Astrocyte (in vitro differentiated cells and primary cell): ENCODE measurements around the gene BBOX1. TPM values are rescaled to one million over a fixed set of nuclear protein-coding genes. Genes with fewer than 3 reads are reported as not detected.

ENCODE experiments used
- DNase-seq: peaks from one replicate; pipeline ENCODE4 v3.0.0-alpha.2; 2010; ENCODE audit warnings: low read depth
- FAIRE-seq: peaks from 2 replicates; lab custom pipeline; 2011; peaks lifted over from hg19 to GRCh38; lab: Jason Lieb, UNC
- H2AFZ ChIP-seq: 2 replicates; pipeline ENCODE4 v1.6.0; 2012; ENCODE audit warnings: low read depth, low read length, inconsistent platforms
- H3K27ac ChIP-seq: 2 replicates; pipeline ENCODE4 v1.5.1; 2011; ENCODE audit warnings: low read depth, low read length, inconsistent platforms
- H3K27me3 ChIP-seq: 2 replicates; pipeline ENCODE4 v1.6.0; 2011; ENCODE audit warnings: low read length, inconsistent platforms; ENCODE audit not compliant: insufficient read depth
- H3K36me3 ChIP-seq: 2 replicates; pipeline ENCODE4 v1.5.1; 2011; ENCODE audit warnings: low read length, inconsistent platforms; ENCODE audit not compliant: insufficient read depth
- H3K4me1 ChIP-seq: 2 replicates; pipeline ENCODE4 v1.5.1; 2011; ENCODE audit warnings: low read length, inconsistent platforms; ENCODE audit not compliant: insufficient read depth
- H3K4me2 ChIP-seq: 2 replicates; pipeline ENCODE4 v1.6.0; 2012; ENCODE audit warnings: low read length, inconsistent platforms
- H3K4me3 ChIP-seq: 2 replicates; pipeline ENCODE4 v1.5.1; 2011; ENCODE audit warnings: low read depth, mild to moderate bottlenecking, low read length, inconsistent platforms; ENCODE audit not compliant: insufficient read depth
- H3K79me2 ChIP-seq: 2 replicates; pipeline ENCODE4 v1.6.0; 2012; ENCODE audit warnings: mild to moderate bottlenecking, low read length, inconsistent platforms; ENCODE audit not compliant: insufficient read depth
- H3K9ac ChIP-seq: 2 replicates; pipeline ENCODE4 v1.6.0; 2012; ENCODE audit warnings: mild to moderate bottlenecking, low read length, inconsistent platforms
- H3K9me3 ChIP-seq: 2 replicates; pipeline ENCODE4 v1.5.1; 2012; ENCODE audit warnings: low read depth, mild to moderate bottlenecking, low read length, inconsistent platforms; ENCODE audit not compliant: insufficient read depth
- H4K20me1 ChIP-seq: 2 replicates; pipeline ENCODE4 v1.6.0; 2012; ENCODE audit warnings: low read length, inconsistent platforms; ENCODE audit not compliant: insufficient read depth
- H3K27ac Mint-ChIP-seq: one replicate; pipeline ENCODE4 v1.8.0; 2021; ENCODE audit warnings: mild to moderate bottlenecking, mixed read lengths; ENCODE audit not compliant: unreplicated experiment
- H3K27me3 Mint-ChIP-seq: one replicate; pipeline ENCODE4 v1.8.0; 2021; ENCODE audit warnings: low read depth, mixed read lengths; ENCODE audit not compliant: unreplicated experiment
- H3K36me3 Mint-ChIP-seq: one replicate; pipeline ENCODE4 v1.8.0; 2021; ENCODE audit warnings: low read depth, mixed read lengths; ENCODE audit not compliant: unreplicated experiment
- H3K4me1 Mint-ChIP-seq: one replicate; pipeline ENCODE4 v1.8.0; 2021; ENCODE audit warnings: low read depth, mixed read lengths; ENCODE audit not compliant: unreplicated experiment
- H3K4me3 Mint-ChIP-seq: one replicate; pipeline ENCODE4 v1.8.0; 2021; ENCODE audit warnings: mild to moderate bottlenecking, moderate library complexity, mixed read lengths; ENCODE audit not compliant: unreplicated experiment
- H3K9me3 Mint-ChIP-seq: one replicate; pipeline ENCODE4 v1.8.0; 2021; ENCODE audit warnings: mild to moderate bottlenecking, mixed read lengths; ENCODE audit not compliant: unreplicated experiment
- CTCF ChIP-seq: IDR thresholded peaks from 2 replicates; pipeline ENCODE4 v1.5.1; 2011; ENCODE audit warnings: low read depth, mild to moderate bottlenecking, inconsistent platforms, low read length, moderate library complexity; ENCODE audit not compliant: insufficient read depth
- EZH2 ChIP-seq: IDR thresholded peaks from 2 replicates; pipeline ENCODE4 v1.6.1; 2012; ENCODE audit warnings: mild to moderate bottlenecking, low read length, inconsistent platforms; ENCODE audit not compliant: insufficient read depth
- total RNA-seq: library from RNA; stranded (reverse); gene quantifications from 2 replicates; pipeline ENCODE4 v1.2.1, GENCODE V29; 2021

The BBOX1 gene
- total RNA-seq, 1 donor from 2014 or later = 0.39 TPM

GRCh38 chr11:26993965-26994457, 46.6 kb upstream of the BBOX1 start, which contains the start of gene FIBIN:
TSS of gene FIBIN (plus strand) at chr11:26994112. CDS start at chr11:26994527, 415 bp downstream.
- peak within 1 kb of the TSS; percentile 80 for H3K9ac ChIP-seq
- peak within 1 kb of the TSS; percentile 96 for H3K4me2 ChIP-seq
- Mint-ChIP-seq H3K36me3 (no peaks in the 10 kb centered on the region), H3K4me3 (peak within 1 kb of the TSS; percentile 57), H3K27ac (no peak within 1 kb of the TSS), H3K9me3 (no peaks in the 10 kb centered on the region), H3K27me3 (no peaks in the 10 kb centered on the region), H3K4me1 (peaks cover 13% of the 10 kb centered on the region)
- H3K36me3 ChIP-seq = no peaks in the 10 kb centered on the region
- H3K27ac ChIP-seq = peak within 1 kb of the TSS; percentile 17
- H3K79me2 ChIP-seq = no peaks in the 10 kb centered on the region
- no peak for TF ChIP-seq CTCF
- peak within 1 kb of the TSS; percentile 95 for H2AFZ ChIP-seq
- no peaks in the 10 kb centered on the region for H3K9me3 ChIP-seq
- H3K27me3 ChIP-seq = no peaks in the 10 kb centered on the region
- H3K4me3 ChIP-seq = peak within 1 kb of the TSS; percentile 73
- FAIRE-seq (no peak), DNase-seq (peak; percentile 70)
- no peaks in the 10 kb centered on the region for H4K20me1 ChIP-seq
- peaks cover 8% of the 10 kb centered on the region for H3K4me1 ChIP-seq

- Histone ChIP-seq H3K4me3 (peak overlapping the region; percentile 73), H3K27me3 (no peaks in the 10 kb centered on the region), H3K36me3 (no peaks in the 10 kb centered on the region), H3K4me2 (peak overlapping the region; percentile 96), H3K4me1 (peaks cover 8% of the 10 kb centered on the region), H4K20me1 (no peaks in the 10 kb centered on the region), H3K79me2 (no peaks in the 10 kb centered on the region), H3K27ac (no peak overlapping the region), H3K9me3 (no peaks in the 10 kb centered on the region), H2AFZ (peak overlapping the region; percentile 95), H3K9ac (peak overlapping the region; percentile 80)
- H3K4me3 Mint-ChIP-seq = peak overlapping the region; percentile 57
- H3K36me3 Mint-ChIP-seq = no peaks in the 10 kb centered on the region
- H3K9me3 Mint-ChIP-seq = no peaks in the 10 kb centered on the region
- FAIRE-seq (no peak), DNase-seq (no peak)
- no peaks in the 10 kb centered on the region for H3K27me3 Mint-ChIP-seq
- H3K4me1 Mint-ChIP-seq = peaks cover 13% of the 10 kb centered on the region
- no peak overlapping the region for H3K27ac Mint-ChIP-seq
- TF ChIP-seq CTCF (no peak), EZH2 (no peak)
Observed at GRCh38 chr11:26994631-26995095, 46.0 kb upstream of the BBOX1 start.

- Mint-ChIP-seq H3K27me3 (no peaks in the 10 kb centered on the region), H3K36me3 (no peaks in the 10 kb centered on the region), H3K27ac (no peak overlapping the region), H3K9me3 (no peaks in the 10 kb centered on the region), H3K4me3 (no peak overlapping the region), H3K4me1 (peaks cover 13% of the 10 kb centered on the region)
- H3K9me3 ChIP-seq = no peaks in the 10 kb centered on the region
- H3K79me2 ChIP-seq = no peaks in the 10 kb centered on the region
- no peak overlapping the region for H3K4me3 ChIP-seq
- no peak overlapping the region for H2AFZ ChIP-seq
- TF ChIP-seq EZH2 (no peak), CTCF (no peak)
- no peak for DNase-seq
- H3K36me3 ChIP-seq = no peaks in the 10 kb centered on the region
- no peak for FAIRE-seq
- no peak overlapping the region for H3K9ac ChIP-seq
- no peaks in the 10 kb centered on the region for H4K20me1 ChIP-seq
- peak overlapping the region; percentile 96 for H3K4me2 ChIP-seq
- no peaks in the 10 kb centered on the region for H3K27me3 ChIP-seq
- no peak overlapping the region for H3K27ac ChIP-seq
- peaks cover 8% of the 10 kb centered on the region for H3K4me1 ChIP-seq
Observed at GRCh38 chr11:26995701-26996460, 44.7 kb upstream of the BBOX1 start.
